ENCODE measurements around the gene IL1F10. TPM values are rescaled to one million over a fixed set of nuclear protein-coding genes. Genes with fewer than 3 reads are reported as not detected.

Gene IL1F10
- total RNA-seq, 1 experiment from 2014 or later = not detected

Small RNA genes lying within 50 kb of the gene (small RNA-seq; reads per million reads assigned to genes)
- 0 reads per million in 2 experiments for gene RNU6-1180P

Other genes starting within 250 kb of the IL1F10 start
- gene IL1B, start 231.2 kb upstream of the IL1F10 start, total RNA-seq (2014; rRNA removed; shearing (Covaris generic)) = 2.2 and 2.5 TPM in 2 replicates
- gene IL37, start 156.8 kb upstream of the IL1F10 start, total RNA-seq (2014; rRNA removed; shearing (Covaris generic)) = 0.75 TPM in 1 of 2 replicates, not detected in the other
- not detected in 2 replicates for gene IL36G, start 90.0 kb upstream of the IL1F10 start, total RNA-seq (2014; rRNA removed; shearing (Covaris generic))
- not detected in 2 replicates for gene IL36A, start 62.5 kb upstream of the IL1F10 start, total RNA-seq (2014; rRNA removed; shearing (Covaris generic))
- gene IL36B, start 15.1 kb upstream of the IL1F10 start, total RNA-seq (2014; rRNA removed; shearing (Covaris generic)) = not detected in 2 replicates
- not detected in 2 replicates for gene IL36RN, start 8.8 kb upstream of the IL1F10 start, total RNA-seq (2014; rRNA removed; shearing (Covaris generic))
- gene IL1RN, start 59.6 kb downstream of the IL1F10 start, total RNA-seq (2014; rRNA removed; shearing (Covaris generic)) = not detected in 2 replicates
- 0.64 and 0.89 TPM in 2 replicates for gene PSD4, start 106.0 kb downstream of the IL1F10 start, total RNA-seq (2014; rRNA removed; shearing (Covaris generic))
- gene PAX8, start 211.0 kb downstream of the IL1F10 start, total RNA-seq (2014; rRNA removed; shearing (Covaris generic)) = 1.0 and 1.4 TPM in 2 replicates

Data from NCI-H460 (cell line).